Endothelial cell of umbilical vein (primary cell): ENCODE data around the gene TPK1. TPM values are rescaled to one million over a fixed set of nuclear protein-coding genes. Genes with fewer than 3 reads are reported as not detected.

Source experiments
- BruUV-seq: library from RNA; stranded (reverse); fragments of 400-500 nt; replicated peaks from 2 replicates; lab custom pipeline; 2021; lab: Mats Ljungman, UMichigan
- CTCF ChIA-PET: fragments of 300-600, 350-600 bp; sonication (Branson Sonifier 250); formaldehyde crosslinking; loops from one replicate; lab custom pipeline; 2021; ENCODE audit warnings: antibody characterized with exemption, inconsistent platforms; lab: Charles Lee
- POLR2A ChIA-PET: fragments of 300-600, 350-600 bp; sonication (Branson Sonifier 250); formaldehyde crosslinking; loops from one replicate; lab custom pipeline; 2021; ENCODE audit warnings: antibody characterized with exemption, inconsistent platforms; lab: Charles Lee
- DNase-seq: peaks from one replicate; pipeline ENCODE4 v3.0.0-alpha.2; 2011; ENCODE audit warnings: low read depth, low spot score
- FAIRE-seq: peaks from 2 replicates; lab custom pipeline; 2011; peaks lifted over from hg19 to GRCh38; lab: Jason Lieb, UNC
- H2AFZ ChIP-seq: 2 replicates; pipeline ENCODE4 v1.6.0; 2012; ENCODE audit warnings: low read depth, low read length, control low read depth, inconsistent platforms
- H3K27ac ChIP-seq: 2 replicates; pipeline ENCODE4 v1.5.1; 2011; ENCODE audit warnings: low read depth, mild to moderate bottlenecking, control low read depth, low read length, moderate library complexity; ENCODE audit not compliant: insufficient read depth
- H3K27me3 ChIP-seq, 2 experiments: 2 replicates each; pipeline versions ENCODE4 v1.6.0 to v1.6.1; 2011; ENCODE audit warnings: low read length in 2 of 2, mixed read lengths in 1 of 2; ENCODE audit not compliant: control insufficient read depth in 2 of 2, insufficient read depth in 2 of 2
- H3K36me3 ChIP-seq, 2 experiments: 2 replicates in 1 of 2; 3 replicates in 1 of 2; pipeline ENCODE4 v1.5.1; 2011; ENCODE audit warnings: low read length in 2 of 2, mild to moderate bottlenecking in 1 of 2, moderate library complexity in 1 of 2; ENCODE audit not compliant: control insufficient read depth in 2 of 2, insufficient read depth in 2 of 2; ENCODE audit errors: extremely low read depth in 1 of 2
- H3K4me1 ChIP-seq: 3 replicates; pipeline ENCODE4 v1.5.1; 2011; ENCODE audit warnings: mild to moderate bottlenecking, low read length; ENCODE audit not compliant: control insufficient read depth, insufficient read depth; ENCODE audit errors: extremely low read depth
- H3K4me2 ChIP-seq: 2 replicates; pipeline ENCODE4 v1.6.1; 2011; ENCODE audit warnings: low read length, control low read depth, mixed read lengths; ENCODE audit not compliant: insufficient read depth
- H3K4me3 ChIP-seq, 3 experiments: fragments of 200-600 bp in 1 of 3; sonication (generic), shearing (Covaris generic) in 1 of 3; replicated peaks in 1 of 3; 2 replicates each; pipeline ENCODE4 v1.5.1; 2011 to 2016; ENCODE audit warnings: control low read depth in 3 of 3, low read length in 3 of 3, mild to moderate bottlenecking in 2 of 3, inconsistent platforms in 1 of 3, low read depth in 1 of 3, moderate library complexity in 1 of 3; ENCODE audit not compliant: insufficient read depth in 1 of 3
- H3K79me2 ChIP-seq: 2 replicates; pipeline ENCODE4 v1.6.0; 2012; ENCODE audit warnings: low read length, inconsistent platforms; ENCODE audit not compliant: control insufficient read depth, insufficient read depth
- H3K9ac ChIP-seq: replicated peaks from 2 replicates; pipeline ENCODE3; 2011; ENCODE audit warnings: low read length, control low read depth; ENCODE audit not compliant: insufficient read depth; ENCODE audit errors: extremely low read depth
- H3K9me1 ChIP-seq: replicated peaks from 3 replicates; pipeline ENCODE4 v1.6.0; 2011; ENCODE audit warnings: mild to moderate bottlenecking, low read length; ENCODE audit not compliant: control insufficient read depth, insufficient read depth; ENCODE audit errors: extremely low read depth
- H3K9me3 ChIP-seq: replicated peaks from 2 replicates; pipeline ENCODE4 v1.5.1; 2012; ENCODE audit warnings: low read length, inconsistent platforms; ENCODE audit not compliant: control insufficient read depth, insufficient read depth
- H4K20me1 ChIP-seq: replicated peaks from 2 replicates; pipeline ENCODE3; 2011; ENCODE audit warnings: mild to moderate bottlenecking, low read length; ENCODE audit not compliant: control insufficient read depth, insufficient read depth; ENCODE audit errors: extremely low read depth
- EZH2 ChIP-seq: IDR thresholded peaks from 2 replicates; pipeline ENCODE4 v1.6.1; 2012; ENCODE audit warnings: borderline replicate concordance, low read depth, mild to moderate bottlenecking, moderate library complexity, low read length, inconsistent platforms; ENCODE audit not compliant: severe bottlenecking
- FOS ChIP-seq: IDR thresholded peaks from 2 replicates; pipeline ENCODE4 v1.6.1; 2011; ENCODE audit warnings: mild to moderate bottlenecking, low read length, moderate library complexity, borderline replicate concordance; ENCODE audit not compliant: insufficient read depth
- GATA2 ChIP-seq: IDR thresholded peaks from 2 replicates; pipeline ENCODE4 v1.7.0; 2011; ENCODE audit warnings: low read depth, mild to moderate bottlenecking, moderate library complexity, mixed read lengths, low read length; ENCODE audit not compliant: insufficient read length, insufficient read depth
- JUN ChIP-seq: IDR thresholded peaks from 2 replicates; pipeline ENCODE4 v1.6.1; 2011; ENCODE audit warnings: borderline replicate concordance, low read depth; ENCODE audit not compliant: insufficient read length, insufficient read depth
- MYC ChIP-seq: IDR thresholded peaks from one replicate; pipeline ENCODE4 v1.6.1; 2011; ENCODE audit warnings: mild to moderate bottlenecking, low read depth, low read length
- POLR2A ChIP-seq: IDR thresholded peaks from 2 replicates; pipeline ENCODE4 v1.6.1; 2012; ENCODE audit warnings: low read depth, mild to moderate bottlenecking, control low read depth, low read length
- POLR2AphosphoS5 ChIP-seq: IDR thresholded peaks from 2 replicates; pipeline ENCODE4 v1.6.1; 2012; ENCODE audit warnings: low read depth, mild to moderate bottlenecking, control low read depth, low read length, moderate library complexity; ENCODE audit not compliant: insufficient read depth
- dilution Hi-C: fragments of 300-500 bp; cut with MboI; formaldehyde crosslinking; loops from one replicate; pipeline ENCODE4 v1.15.0; 2019; ENCODE audit warnings: low sequenced_read_pairs; ENCODE audit not compliant: extremely low pct_ligation_motif_present
- intact Hi-C: fragments of 100-400 bp; cut with micrococcal nuclease; formaldehyde crosslinking; loops from one replicate; pipeline ENCODE4 v1.10.0; 2022
- polyA plus RNA-seq, 4 experiments: library from polyadenylated mRNA; depleted of rRNA in 3 of 4; stranded (reverse) in 3 of 4; unstranded in 1 of 4; fragments of >200 nt; gene quantifications; 2 replicates each; pipeline versions ENCODE4 v1.2.1 to v1.2.3, GENCODE V29; 2011 to 2012; ENCODE audit warnings: missing spikeins in 1 of 4
- total RNA-seq: library from RNA; stranded (reverse); gene quantifications from 2 replicates; pipeline ENCODE4 v1.2.3, GENCODE V29; 2021
- TF ChIP-seq, protein P1 (sequence below): IDR thresholded peaks from 2 replicates; pipeline ENCODE4 v1.6.1; 2011; ENCODE audit not compliant: insufficient read depth, insufficient read length
- TF ChIP-seq, protein P2 (sequence below), 2 donors: IDR thresholded peaks; 1 replicate in 1 of 2; 2 replicates in 1 of 2; pipeline ENCODE4 v1.5.1; 2011; ENCODE audit warnings: low read length in 2 of 2, mild to moderate bottlenecking in 2 of 2, moderate library complexity in 2 of 2, control low read depth in 1 of 2, inconsistent platforms in 1 of 2, low read depth in 1 of 2; ENCODE audit not compliant: insufficient read depth in 1 of 2; ENCODE audit errors: extremely low read depth in 1 of 2

TPK1 gene
- total and polyA plus RNA-seq, 2 donors (not counting 3 experiments of a cell fraction or from before 2014, with no cell fraction given) = 7.5 to 9.3 TPM

DNA sequence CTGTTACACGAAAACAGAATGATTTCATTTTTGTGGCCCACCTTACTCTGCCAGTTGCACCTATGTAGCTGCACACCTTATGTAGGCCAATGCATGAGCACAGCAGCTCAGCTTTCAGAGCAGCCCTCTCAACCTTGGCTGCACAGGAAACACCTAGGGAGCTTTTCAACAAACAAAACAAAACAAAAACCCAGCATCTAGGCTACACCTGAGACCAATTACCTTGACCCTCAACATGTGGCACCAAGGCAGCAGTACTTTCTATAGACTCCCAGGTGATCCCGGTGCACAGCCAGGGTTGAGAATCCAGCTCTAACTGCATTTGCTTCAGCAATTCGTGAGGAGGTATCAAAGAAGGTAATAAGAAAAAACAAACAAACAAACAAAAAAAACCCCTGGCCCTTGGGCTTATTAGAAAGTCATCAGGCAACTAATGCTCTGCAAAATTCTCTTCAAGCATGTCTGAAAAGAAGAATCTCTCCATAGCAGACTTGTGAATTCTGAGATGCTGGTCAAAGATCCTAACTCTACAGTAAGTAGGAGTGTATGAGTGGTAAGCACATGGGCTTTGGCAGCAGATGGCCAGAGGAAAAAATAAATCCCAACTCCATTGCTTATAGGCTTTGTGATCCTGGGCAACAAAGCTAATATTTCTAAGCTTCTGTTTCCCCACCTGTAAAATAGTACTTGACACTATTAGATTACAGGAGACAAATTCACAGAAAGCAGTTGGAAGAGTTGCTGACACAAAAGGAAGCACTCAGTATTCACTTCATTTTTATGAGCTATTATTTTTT is 318.9 kb downstream of the TPK1 start:
- H3K79me2 ChIP-seq = no peaks in the 10 kb centered on the region
- no peak overlapping the region for H3K4me2 ChIP-seq
- no peak overlapping the region for H3K4me3 ChIP-seq
- no peaks in the 10 kb centered on the region for H3K27me3 ChIP-seq
- no peak overlapping the region for H2AFZ ChIP-seq
- intact Hi-C loops (loop anchor here (10.0 kb wide), 2 partner anchors 218 to 328 kb away; no protein-coding TSS in a partner anchor), dilution Hi-C loops (no loop called here)
- no peaks in the 10 kb centered on the region for H3K4me1 ChIP-seq
- H3K9me1 ChIP-seq = no peaks in the 10 kb centered on the region
- ChIA-PET CTCF (interaction anchor here (0.7 to 1.0 kb wide), 2 partner anchors 10 to 204 kb away, joined by 3 read pairs; no protein-coding TSS in a partner anchor), POLR2A (no interaction called here)
- H3K36me3 ChIP-seq = no peaks in the 10 kb centered on the region
- H3K9ac ChIP-seq = no peak overlapping the region
- no TSS peak for BruUV-seq
- FAIRE-seq (no peak), DNase-seq (no peak)
- H4K20me1 ChIP-seq = no peaks in the 10 kb centered on the region
- H3K9me3 ChIP-seq = no peaks in the 10 kb centered on the region
- H3K27ac ChIP-seq = no peak overlapping the region
- TF ChIP-seq EZH2 (no peak), GATA2 (no peak), JUN (no peak), FOS (no peak), POLR2AphosphoS5 (no peak), MYC (no peak), POLR2A (no peak)
- TF ChIP-seq, protein P1, sequence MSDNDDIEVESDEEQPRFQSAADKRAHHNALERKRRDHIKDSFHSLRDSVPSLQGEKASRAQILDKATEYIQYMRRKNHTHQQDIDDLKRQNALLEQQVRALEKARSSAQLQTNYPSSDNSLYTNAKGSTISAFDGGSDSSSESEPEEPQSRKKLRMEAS = no peak
- TF ChIP-seq, protein P2, sequence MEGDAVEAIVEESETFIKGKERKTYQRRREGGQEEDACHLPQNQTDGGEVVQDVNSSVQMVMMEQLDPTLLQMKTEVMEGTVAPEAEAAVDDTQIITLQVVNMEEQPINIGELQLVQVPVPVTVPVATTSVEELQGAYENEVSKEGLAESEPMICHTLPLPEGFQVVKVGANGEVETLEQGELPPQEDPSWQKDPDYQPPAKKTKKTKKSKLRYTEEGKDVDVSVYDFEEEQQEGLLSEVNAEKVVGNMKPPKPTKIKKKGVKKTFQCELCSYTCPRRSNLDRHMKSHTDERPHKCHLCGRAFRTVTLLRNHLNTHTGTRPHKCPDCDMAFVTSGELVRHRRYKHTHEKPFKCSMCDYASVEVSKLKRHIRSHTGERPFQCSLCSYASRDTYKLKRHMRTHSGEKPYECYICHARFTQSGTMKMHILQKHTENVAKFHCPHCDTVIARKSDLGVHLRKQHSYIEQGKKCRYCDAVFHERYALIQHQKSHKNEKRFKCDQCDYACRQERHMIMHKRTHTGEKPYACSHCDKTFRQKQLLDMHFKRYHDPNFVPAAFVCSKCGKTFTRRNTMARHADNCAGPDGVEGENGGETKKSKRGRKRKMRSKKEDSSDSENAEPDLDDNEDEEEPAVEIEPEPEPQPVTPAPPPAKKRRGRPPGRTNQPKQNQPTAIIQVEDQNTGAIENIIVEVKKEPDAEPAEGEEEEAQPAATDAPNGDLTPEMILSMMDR (IDR thresholded peaks at IDR 0.05; ENCODE audit: extremely low read depth in 1 of 2, insufficient read depth in 1 of 2, low read depth in 1 of 2, low read length in 2 of 2) = no peak
